SW 1271 (cell line): ENCODE measurements around the gene CLMP.

ENCODE experiments used
- DNase-seq, 2 experiments: peaks; one replicate each; lab custom pipeline; 2025; lab: John Stamatoyannopoulos, UW

The CLMP gene

GRCh38 chr11:123195188-123196059 is at the start of gene CLMP:
CLMP (minus strand) TSS chr11:123195248; CDS start chr11:123194940, 308 bp downstream.
- DNase-seq, result no peak

GRCh38 chr11:123241874-123242543 is 47.0 kb upstream of the CLMP start:
- no peak for DNase-seq

- no peak for DNase-seq
These were observed 46.2 kb upstream of the CLMP start for GRCh38 chr11:123241294-123241693.

- DNase-seq, result no peak
These were observed 44.4 kb upstream of the CLMP start for GRCh38 chr11:123239191-123240150.

GRCh38 chr11:123238297-123238696 is 43.2 kb upstream of the CLMP start:
- DNase-seq, result no peak

GRCh38 chr11:123236879-123237278 is 41.8 kb upstream of the CLMP start:
- no peak for DNase-seq

GRCh38 chr11:123235656-123236261 is 40.7 kb upstream of the CLMP start:
- DNase-seq, result no peak

- peak in 1 of 2 experiments; percentile 16 for DNase-seq
These were observed 40.1 kb upstream of the CLMP start for GRCh38 chr11:123235117-123235655.

- DNase-seq, result no peak
These were observed 38.9 kb upstream of the CLMP start for GRCh38 chr11:123233975-123234334.

- DNase-seq, result no peak
These were observed 38.4 kb upstream of the CLMP start for GRCh38 chr11:123233280-123233974.

- DNase-seq, result no peak
These were observed 36.7 kb upstream of the CLMP start for GRCh38 chr11:123231777-123232176.

GRCh38 chr11:123231256-123231655 is 36.2 kb upstream of the CLMP start:
- DNase-seq, result no peak

- no peak for DNase-seq
These were observed 35.3 kb upstream of the CLMP start for GRCh38 chr11:123230346-123230745.

GRCh38 chr11:123228496-123229163 is 33.6 kb upstream of the CLMP start:
- DNase-seq, result no peak

- DNase-seq, result no peak
These were observed 32.9 kb upstream of the CLMP start for GRCh38 chr11:123227763-123228495.

- no peak for DNase-seq
These were observed 26.5 kb upstream of the CLMP start for GRCh38 chr11:123221584-123221983.

- no peak for DNase-seq
These were observed 26.1 kb upstream of the CLMP start for GRCh38 chr11:123221096-123221561.

GRCh38 chr11:123219066-123219690 is 24.1 kb upstream of the CLMP start:
- DNase-seq, result no peak

GRCh38 chr11:123218451-123218850 is 23.4 kb upstream of the CLMP start:
- peak in 1 of 2 experiments; percentile 19 for DNase-seq
